IMR-90 (cell line): ENCODE measurements around the gene GBF1. TPM values are rescaled to one million over a fixed set of nuclear protein-coding genes. Genes with fewer than 3 reads are reported as not detected.

Experiments
- ATAC-seq: fragments of 200-7000 bp; cut with Tn5 transposase; 2 replicates; pipeline ENCODE4 v1.9.1; 2020; ENCODE audit warnings: low read depth, mild to moderate bottlenecking, moderate library complexity
- BruUV-seq: library from RNA; stranded (reverse); fragments of 400-500 nt; replicated peaks from 2 replicates; lab custom pipeline; 2021; lab: Mats Ljungman, UMichigan
- CTCF ChIA-PET: fragments of 300-600 bp; formaldehyde crosslinking; extraction: SDS; loops from one replicate; lab custom pipeline; 2021; ENCODE audit warnings: antibody characterized with exemption; lab: Yijun Ruan, JAX
- POLR2A ChIA-PET: fragments of 300-600 bp; sonication (Branson Sonifier 250); formaldehyde crosslinking; loops from one replicate; lab custom pipeline; 2022; ENCODE audit warnings: antibody characterized with exemption; ENCODE audit not compliant: unreplicated experiment; lab: Charles Lee
- DNase-seq: peaks from one replicate; pipeline ENCODE4 v3.0.0; 2013
- H2AFZ ChIP-seq: replicated peaks from 2 replicates; pipeline ENCODE3; 2013; ENCODE audit warnings: low read length, mild to moderate bottlenecking; ENCODE audit not compliant: poor library complexity
- H2AK5ac ChIP-seq: 2 replicates; pipeline ENCODE4 v1.6.1; 2013; ENCODE audit warnings: low read depth, low read length, inconsistent platforms
- H2AK9ac ChIP-seq: replicated peaks from 2 replicates; pipeline ENCODE3; 2013; ENCODE audit warnings: mild to moderate bottlenecking, low read depth, low read length, moderate library complexity; ENCODE audit not compliant: poor library complexity
- H2BK120ac ChIP-seq: 2 replicates; pipeline ENCODE4 v1.6.1; 2013; ENCODE audit warnings: low read depth, low read length, inconsistent platforms
- H2BK15ac ChIP-seq: 3 replicates; pipeline ENCODE4 v1.6.1; 2013; ENCODE audit warnings: low read depth, low read length, inconsistent platforms
- H2BK20ac ChIP-seq: 2 replicates; pipeline ENCODE4 v1.6.1; 2013; ENCODE audit warnings: low read depth, mild to moderate bottlenecking, inconsistent platforms, low read length, moderate library complexity
- H2BK5ac ChIP-seq: 2 replicates; pipeline ENCODE4 v1.6.1; 2013; ENCODE audit warnings: mild to moderate bottlenecking, low read depth, low read length, inconsistent platforms; ENCODE audit not compliant: poor library complexity, severe bottlenecking
- H3K14ac ChIP-seq: replicated peaks from 2 replicates; pipeline ENCODE4 v1.6.1; 2013; ENCODE audit warnings: low read depth, low read length, inconsistent platforms
- H3K18ac ChIP-seq: 2 replicates; pipeline ENCODE4 v1.6.1; 2013; ENCODE audit warnings: low read depth, low read length, control low read depth
- H3K23ac ChIP-seq: 2 replicates; pipeline ENCODE4 v1.6.1; 2013; ENCODE audit warnings: low read depth, low read length, inconsistent platforms
- H3K27ac ChIP-seq: 2 replicates; pipeline ENCODE4 v1.5.1; 2013; ENCODE audit warnings: mild to moderate bottlenecking, control low read depth, low read length; ENCODE audit not compliant: insufficient read depth
- H3K27me3 ChIP-seq: 2 replicates; pipeline ENCODE4 v1.6.1; 2013; ENCODE audit warnings: low read length; ENCODE audit not compliant: control insufficient read depth, insufficient read depth
- H3K36me3 ChIP-seq: 2 replicates; pipeline ENCODE4 v1.6.1; 2013; ENCODE audit warnings: low read length, mixed read lengths; ENCODE audit not compliant: control insufficient read depth, insufficient read depth
- H3K4ac ChIP-seq: 2 replicates; pipeline ENCODE4 v1.6.1; 2013; ENCODE audit warnings: low read depth, low read length, inconsistent platforms
- H3K4me1 ChIP-seq: 2 replicates; pipeline ENCODE4 v1.6.1; 2013; ENCODE audit warnings: low read length, mixed read lengths; ENCODE audit not compliant: control insufficient read depth, insufficient read depth
- H3K4me2 ChIP-seq: 2 replicates; pipeline ENCODE4 v1.6.1; 2013; ENCODE audit warnings: low read depth, mild to moderate bottlenecking, control low read depth, low read length, moderate library complexity
- H3K4me3 ChIP-seq: 2 replicates; pipeline ENCODE4 v1.5.1; 2013; ENCODE audit warnings: low read depth, mild to moderate bottlenecking, control low read depth, low read length, moderate library complexity; ENCODE audit not compliant: insufficient read depth
- H3K56ac ChIP-seq: 2 replicates; pipeline ENCODE4 v1.6.1; 2013; ENCODE audit warnings: low read length, inconsistent platforms; ENCODE audit not compliant: insufficient read depth; ENCODE audit errors: extremely low read depth
- H3K79me1 ChIP-seq, 2 experiments: 2 replicates each; pipeline ENCODE4 v1.6.1; 2013; ENCODE audit warnings: low read length in 2 of 2, inconsistent platforms in 1 of 2, low read depth in 1 of 2
- H3K9ac ChIP-seq: 2 replicates; pipeline ENCODE4 v1.6.1; 2013; ENCODE audit warnings: low read depth, low read length, control low read depth
- H3K9me1 ChIP-seq: 2 replicates; pipeline ENCODE4 v1.6.1; 2013; ENCODE audit warnings: low read length, inconsistent platforms; ENCODE audit not compliant: insufficient read depth
- H3K9me3 ChIP-seq: 2 replicates; pipeline ENCODE4 v1.6.1; 2013; ENCODE audit warnings: low read length; ENCODE audit not compliant: control insufficient read depth, insufficient read depth
- H4K20me1 ChIP-seq: 2 replicates; pipeline ENCODE4 v1.6.1; 2013; ENCODE audit warnings: low read length, inconsistent platforms; ENCODE audit not compliant: insufficient read depth
- H4K5ac ChIP-seq: 2 replicates; pipeline ENCODE4 v1.6.1; 2013; ENCODE audit warnings: mild to moderate bottlenecking, low read depth, low read length, control low read depth
- H4K8ac ChIP-seq, 2 experiments: 2 replicates each; pipeline ENCODE4 v1.6.1; 2013; ENCODE audit warnings: low read depth in 2 of 2, low read length in 2 of 2, control low read depth in 1 of 2, inconsistent platforms in 1 of 2
- H4K91ac ChIP-seq: 2 replicates; pipeline ENCODE4 v1.6.1; 2013; ENCODE audit warnings: low read depth, low read length, inconsistent platforms; ENCODE audit not compliant: insufficient read depth
- BHLHE40 ChIP-seq: fragments of 150-350 bp; IDR thresholded peaks from 2 replicates; pipeline ENCODE4 v1.6.1; 2016; ENCODE audit warnings: mild to moderate bottlenecking, low read depth, low read length
- CEBPB ChIP-seq: IDR thresholded peaks from 2 replicates; pipeline ENCODE4 v1.6.1; 2012; ENCODE audit warnings: low read depth, low read length, improper control_type of control experiment
- CHD1 ChIP-seq: IDR thresholded peaks from 2 replicates; pipeline ENCODE4 v1.6.1; 2012; ENCODE audit warnings: low read depth, low read length, improper control_type of control experiment
- CTCF ChIP-seq: conservative IDR thresholded peaks from 2 replicates; pipeline ENCODE4 v1.5.1; 2012; ENCODE audit warnings: mild to moderate bottlenecking, low read depth, low read length, improper control_type of control experiment
- ELK1 ChIP-seq: fragments of 150-350 bp; IDR thresholded peaks from 2 replicates; pipeline ENCODE4 v1.6.1; 2016; ENCODE audit warnings: low read depth, mild to moderate bottlenecking, low read length, moderate library complexity, borderline replicate concordance
- FOS ChIP-seq: fragments of 150-350 bp; IDR thresholded peaks from 2 replicates; pipeline ENCODE4 v1.6.1; 2016; ENCODE audit warnings: low read depth, low read length
- MAFK ChIP-seq: IDR thresholded peaks from 2 replicates; pipeline ENCODE4 v1.6.1; 2012; ENCODE audit warnings: low read depth, low read length, improper control_type of control experiment
- MAZ ChIP-seq: IDR thresholded peaks from 2 replicates; pipeline ENCODE4 v1.6.1; 2012; ENCODE audit warnings: low read depth, mild to moderate bottlenecking, low read length, improper control_type of control experiment, moderate library complexity, borderline replicate concordance
- MXI1 ChIP-seq: IDR thresholded peaks from 2 replicates; pipeline ENCODE4 v1.6.1; 2012; ENCODE audit warnings: low read depth, mild to moderate bottlenecking, low read length, moderate library complexity, borderline replicate concordance
- NFE2L2 ChIP-seq: fragments of 150-350 bp; IDR thresholded peaks from 2 replicates; pipeline ENCODE4 v1.6.1; 2016; ENCODE audit warnings: low read depth, mild to moderate bottlenecking, low read length
- POLR2A ChIP-seq: IDR thresholded peaks from 2 replicates; pipeline ENCODE4 v1.6.1; 2012; ENCODE audit warnings: mild to moderate bottlenecking, low read depth, low read length
- RAD21 ChIP-seq: IDR thresholded peaks from 2 replicates; pipeline ENCODE4 v1.6.1; 2012; ENCODE audit warnings: low read length, improper control_type of control experiment
- RCOR1 ChIP-seq: IDR thresholded peaks from 2 replicates; pipeline ENCODE4 v1.6.1; 2012; ENCODE audit warnings: mild to moderate bottlenecking, low read length, improper control_type of control experiment; ENCODE audit not compliant: insufficient replicate concordance
- RFX5 ChIP-seq: IDR thresholded peaks from 2 replicates; pipeline ENCODE4 v1.8.0; 2012; ENCODE audit warnings: low read depth, mild to moderate bottlenecking, low read length, moderate library complexity
- SMC3 ChIP-seq: fragments of 150-350 bp; IDR thresholded peaks from 2 replicates; pipeline ENCODE4 v1.6.1; 2016; ENCODE audit warnings: low read depth, mild to moderate bottlenecking, antibody characterized with exemption, low read length, moderate library complexity
- USF2 ChIP-seq: fragments of 150-350 bp; IDR thresholded peaks from 2 replicates; pipeline ENCODE4 v1.6.1; 2017; ENCODE audit warnings: mild to moderate bottlenecking, antibody characterized with exemption, low read length, low read depth
- dilution Hi-C: fragments of 300-500 bp; cut with HindIII; formaldehyde crosslinking; loops from one replicate; pipeline ENCODE4 v1.14.3; 2018; ENCODE audit warnings: low sequenced_read_pairs; ENCODE audit not compliant: unreplicated experiment
- in situ Hi-C: fragments of 300-500 bp; cut with MboI; formaldehyde crosslinking; loops from 3 replicates; pipeline ENCODE4 v1.14.3; 2019; ENCODE audit warnings: low sequenced_read_pairs, inconsistent platforms, mixed read lengths
- intact Hi-C: fragments of 100-400 bp; cut with micrococcal nuclease; formaldehyde crosslinking; loops from 2 replicates; pipeline ENCODE4 v1.10.0; 2022
- polyA plus RNA-seq, 3 experiments: library from polyadenylated mRNA; depleted of rRNA; stranded (reverse); fragments of >200 nt; gene quantifications; 2 replicates each; pipeline ENCODE4 v1.2.3, GENCODE V29; 2012; ENCODE audit warnings: low replicate concordance in 1 of 3
- total RNA-seq: library from RNA; depleted of rRNA; stranded (reverse); fragments of >200 nt; gene quantifications from 2 replicates; pipeline ENCODE4 v1.2.3, GENCODE V29; 2012

GBF1 gene
- total and polyA plus RNA-seq, 2 of the 4 experiments (the other 2 are of a cell fraction) = 38.7 to 40.1 TPM

GRCh38 chr10:102261196-102261595 lies 15.9 kb downstream of the GBF1 start:
- DNase-seq = no peak
- H3K9me1 ChIP-seq = peaks cover 26% of the 10 kb centered on the region
- intact Hi-C loops = loop anchor here (5.0 kb wide), 1 partner anchor 36 kb away; no protein-coding TSS in a partner anchor
- no peaks in the 10 kb centered on the region for H3K9me3 ChIP-seq
- dilution Hi-C loops = no loop called here
- H2AK5ac ChIP-seq = no peak overlapping the region
- no peak overlapping the region for H3K4me3 ChIP-seq
- H4K8ac ChIP-seq = no peak overlapping the region
- H3K9ac ChIP-seq = no peak overlapping the region
- no peak overlapping the region for H2BK5ac ChIP-seq
- H3K18ac ChIP-seq = no peak overlapping the region
- ATAC-seq = peak; percentile 60; the same call in 1 of the 2 replicates
- H2BK20ac ChIP-seq = no peak overlapping the region
- no peak overlapping the region for H3K56ac ChIP-seq
- H4K91ac ChIP-seq = no peak overlapping the region
- H2BK15ac ChIP-seq = no peak overlapping the region
- H2BK120ac ChIP-seq = no peak overlapping the region
- no peak overlapping the region for H3K23ac ChIP-seq
- no peak overlapping the region for H3K4me2 ChIP-seq
- no peaks in the 10 kb centered on the region for H3K27me3 ChIP-seq
- no peak overlapping the region for H3K27ac ChIP-seq
- BruUV-seq = TSS peak; percentile 8
- peaks cover 16% of the 10 kb centered on the region for H3K36me3 ChIP-seq
- no peak overlapping the region for H3K14ac ChIP-seq
- no peak overlapping the region for H4K5ac ChIP-seq
- no peak overlapping the region for H2AFZ ChIP-seq
- no peak overlapping the region for H2AK9ac ChIP-seq
- no peak overlapping the region for H3K4ac ChIP-seq
- H4K20me1 ChIP-seq = peaks cover 70% of the 10 kb centered on the region
- H3K79me1 ChIP-seq = peaks cover 20 to 80% of the 10 kb centered on the region in 2 experiments
- CTCF ChIA-PET = no interaction called here
- POLR2A ChIA-PET = no interaction called here
- no peak for TF ChIP-seq MAZ
- TF ChIP-seq RAD21 = no peak
- no peak for TF ChIP-seq CTCF
- TF ChIP-seq SMC3 = no peak
- no peak for TF ChIP-seq CEBPB
- no peak for TF ChIP-seq RFX5
- TF ChIP-seq ELK1 = no peak
- no peak for TF ChIP-seq NFE2L2
- no peak for TF ChIP-seq MAFK
- TF ChIP-seq POLR2A = no peak
- no peak for TF ChIP-seq MXI1
- no peak for TF ChIP-seq FOS
- TF ChIP-seq BHLHE40 = no peak
- no peak for TF ChIP-seq CHD1
- no peak for TF ChIP-seq USF2
- no peak for TF ChIP-seq RCOR1
- in situ Hi-C loops = no loop called here
- peaks cover 6% of the 10 kb centered on the region for H3K4me1 ChIP-seq
